ENCODE results near the gene MPP4. TPM values are rescaled to one million over a fixed set of nuclear protein-coding genes. Genes with fewer than 3 reads are reported as not detected.

Gene MPP4
- total RNA-seq, 2 donors from 2014 or later: not detected

GRCh38 chr2:201730651-201731285, 32.3 kb upstream of the MPP4 start:
- Histone ChIP-seq H3K27ac (no peak overlapping the region), H3K4me1 (no peaks in the 10 kb centered on the region), H3K9me3 (no peaks in the 10 kb centered on the region), H3K4me3 (no peak overlapping the region), H3K27me3 (no peaks in the 10 kb centered on the region), H3K9ac (ENCODE audit: low read depth in 2 of 2, low read length in 2 of 2) (no peak overlapping the region), H3K36me3 (no peaks in the 10 kb centered on the region)
- TF ChIP-seq CTCF (IDR thresholded peaks at IDR 0.05): no peak
- intact Hi-C loops (cut with DNase I): no loop called here
- DNase-seq: no peak

GRCh38 chr2:201715459-201715858, 17.0 kb upstream of the MPP4 start:
- no peak overlapping the region for H3K4me3 ChIP-seq
- intact Hi-C loops (cut with DNase I): no loop called here
- TF ChIP-seq CTCF (IDR thresholded peaks at IDR 0.05): peak; percentile 46
- H3K36me3 ChIP-seq: no peaks in the 10 kb centered on the region
- no peaks in the 10 kb centered on the region for H3K4me1 ChIP-seq
- H3K9me3 ChIP-seq: no peaks in the 10 kb centered on the region
- DNase-seq: peak; percentile 70
- H3K27me3 ChIP-seq: no peaks in the 10 kb centered on the region
- no peak overlapping the region for H3K27ac ChIP-seq
- no peak overlapping the region for H3K9ac ChIP-seq (ENCODE audit: low read depth in 2 of 2, low read length in 2 of 2)

- Histone ChIP-seq H3K27ac (no peak overlapping the region), H3K4me3 (no peak overlapping the region), H3K9ac (ENCODE audit: low read depth in 2 of 2, low read length in 2 of 2) (no peak overlapping the region), H3K27me3 (no peaks in the 10 kb centered on the region), H3K4me1 (no peaks in the 10 kb centered on the region), H3K36me3 (no peaks in the 10 kb centered on the region), H3K9me3 (no peaks in the 10 kb centered on the region)
- intact Hi-C loops (cut with DNase I): no loop called here
- no peak for DNase-seq
- no peak for TF ChIP-seq CTCF (IDR thresholded peaks at IDR 0.05)
Observed at GRCh38 chr2:201712726-201713125, 14.3 kb upstream of the MPP4 start.

- Histone ChIP-seq H3K4me1 (no peaks in the 10 kb centered on the region), H3K4me3 (no peak overlapping the region), H3K9me3 (no peaks in the 10 kb centered on the region), H3K27me3 (no peaks in the 10 kb centered on the region), H3K27ac (no peak overlapping the region), H3K36me3 (no peaks in the 10 kb centered on the region), H3K9ac (ENCODE audit: low read depth in 2 of 2, low read length in 2 of 2) (no peak overlapping the region)
- TF ChIP-seq CTCF (IDR thresholded peaks at IDR 0.05): no peak
- intact Hi-C loops (cut with DNase I): no loop called here
- DNase-seq: no peak
Observed at GRCh38 chr2:201709747-201710146, 11.3 kb upstream of the MPP4 start.

- Histone ChIP-seq H3K4me1 (no peaks in the 10 kb centered on the region), H3K9me3 (no peaks in the 10 kb centered on the region), H3K27me3 (no peaks in the 10 kb centered on the region), H3K27ac (no peak overlapping the region), H3K9ac (ENCODE audit: low read depth in 2 of 2, low read length in 2 of 2) (no peak overlapping the region), H3K36me3 (no peaks in the 10 kb centered on the region), H3K4me3 (no peak overlapping the region)
- intact Hi-C loops (cut with DNase I): no loop called here
- DNase-seq: no peak
- TF ChIP-seq CTCF (IDR thresholded peaks at IDR 0.05): no peak
Observed at GRCh38 chr2:201709049-201709448, 10.6 kb upstream of the MPP4 start.
